Fibroblast of the aortic adventitia (primary cell): Measurements from ENCODE around the gene GPR160. TPM values are rescaled to one million over a fixed set of nuclear protein-coding genes. Genes with fewer than 3 reads are reported as not detected.
A peak's percentile ranks its signal among the peaks of the same experiment; 100 is the strongest.

Experiments used
- DNase-seq: peaks from one replicate; pipeline ENCODE4 v3.0.0-alpha.2; 2010; ENCODE audit warnings: low read depth
- H3K4me3 ChIP-seq: 2 replicates; pipeline ENCODE4 v1.5.1; 2011; ENCODE audit warnings: low read depth, mild to moderate bottlenecking, control low read depth, low read length, moderate library complexity
- CTCF ChIP-seq: IDR thresholded peaks from 2 replicates; pipeline ENCODE4 v1.5.1; 2011; ENCODE audit warnings: mild to moderate bottlenecking, low read length, control low read depth, inconsistent platforms; ENCODE audit not compliant: insufficient read depth
- total RNA-seq: library from RNA; depleted of rRNA; stranded (reverse); fragments of >200 nt; gene quantifications from 2 replicates; pipeline ENCODE4 v1.2.3, GENCODE V29; 2012; ENCODE audit warnings: low replicate concordance

GPR160 gene
- total RNA-seq, 1 donor: 0.90 TPM

- no peak for TF ChIP-seq CTCF
- H3K4me3 ChIP-seq: no peak overlapping the region
- no peak for DNase-seq
Measured at GRCh38 chr3:170059447-170059846, 21.7 kb downstream of the GPR160 start.

GRCh38 chr3:170062068-170062467 lies 24.3 kb downstream of the GPR160 start:
- no peak overlapping the region for H3K4me3 ChIP-seq
- no peak for DNase-seq
- TF ChIP-seq CTCF: no peak

GRCh38 chr3:170062769-170063168 lies 25.0 kb downstream of the GPR160 start:
- TF ChIP-seq CTCF: no peak
- H3K4me3 ChIP-seq: no peak overlapping the region
- DNase-seq: no peak

GRCh38 chr3:170063691-170064090 lies 25.9 kb downstream of the GPR160 start:
- no peak for TF ChIP-seq CTCF
- no peak for DNase-seq
- H3K4me3 ChIP-seq: no peak overlapping the region

GRCh38 chr3:170064108-170064507 lies 26.3 kb downstream of the GPR160 start:
- DNase-seq: no peak
- H3K4me3 ChIP-seq: no peak overlapping the region
- no peak for TF ChIP-seq CTCF

GRCh38 chr3:170075441-170076091 lies 37.8 kb downstream of the GPR160 start:
- TF ChIP-seq CTCF: no peak
- H3K4me3 ChIP-seq: no peak overlapping the region

GRCh38 chr3:170076715-170077238 lies 39.0 kb downstream of the GPR160 start:
- DNase-seq: peak; percentile 45
- H3K4me3 ChIP-seq: no peak overlapping the region
- TF ChIP-seq CTCF: no peak

More at GRCh38 chr3:170075441-170076091, 37.8 kb downstream of the GPR160 start:
- no peak for DNase-seq
